RWPE2 (cell line): Measurements from ENCODE around the gene PLPP3.

Source experiments
- ATAC-seq: fragments of 200-7000 bp; cut with Tn5 transposase; 3 replicates; pipeline ENCODE4 v1.9.1; 2021; ENCODE audit warnings: low read depth
- DNase-seq: peaks from one replicate; pipeline ENCODE4 v3.0.0-alpha.2; 2020; ENCODE audit warnings: low spot score
- H3K27ac ChIP-seq: fragments of 450-650 bp; 2 replicates; pipeline ENCODE4 v1.5.1; 2017; ENCODE audit warnings: mild to moderate bottlenecking; ENCODE audit not compliant: poor library complexity, severe bottlenecking
- H3K27me3 ChIP-seq: fragments of 250-450 bp; sonication (Bioruptor Pico); 2 replicates; pipeline ENCODE4 v1.5.1; 2021; ENCODE audit warnings: mild to moderate bottlenecking, moderate library complexity; ENCODE audit not compliant: insufficient read depth, poor library complexity, severe bottlenecking
- H3K36me3 ChIP-seq: fragments of 250-450 bp; sonication (Bioruptor Pico); 2 replicates; pipeline ENCODE4 v1.5.1; 2020; ENCODE audit warnings: low read depth, mild to moderate bottlenecking, moderate library complexity
- H3K4me1 ChIP-seq: fragments of 250-450 bp; sonication (Bioruptor Pico); 2 replicates; pipeline ENCODE4 v1.5.1; 2021; ENCODE audit warnings: mild to moderate bottlenecking, moderate library complexity; ENCODE audit not compliant: insufficient read depth, poor library complexity, severe bottlenecking
- H3K4me3 ChIP-seq: fragments of 250-450 bp; sonication (Bioruptor Pico); 2 replicates; pipeline ENCODE4 v1.5.1; 2021; ENCODE audit warnings: mild to moderate bottlenecking, moderate library complexity; ENCODE audit not compliant: severe bottlenecking
- H3K9me3 ChIP-seq: fragments of 250-450 bp; sonication (Bioruptor Pico); 2 replicates; pipeline ENCODE4 v1.5.1; 2021; ENCODE audit warnings: mild to moderate bottlenecking, moderate library complexity; ENCODE audit not compliant: severe bottlenecking
- TF ChIP-seq, protein P1 (sequence below): fragments of 450-650 bp; IDR thresholded peaks from one replicate; pipeline ENCODE4 v1.5.1; 2017; ENCODE audit warnings: mild to moderate bottlenecking, moderate library complexity; ENCODE audit not compliant: poor library complexity, severe bottlenecking

Gene PLPP3

DNA sequence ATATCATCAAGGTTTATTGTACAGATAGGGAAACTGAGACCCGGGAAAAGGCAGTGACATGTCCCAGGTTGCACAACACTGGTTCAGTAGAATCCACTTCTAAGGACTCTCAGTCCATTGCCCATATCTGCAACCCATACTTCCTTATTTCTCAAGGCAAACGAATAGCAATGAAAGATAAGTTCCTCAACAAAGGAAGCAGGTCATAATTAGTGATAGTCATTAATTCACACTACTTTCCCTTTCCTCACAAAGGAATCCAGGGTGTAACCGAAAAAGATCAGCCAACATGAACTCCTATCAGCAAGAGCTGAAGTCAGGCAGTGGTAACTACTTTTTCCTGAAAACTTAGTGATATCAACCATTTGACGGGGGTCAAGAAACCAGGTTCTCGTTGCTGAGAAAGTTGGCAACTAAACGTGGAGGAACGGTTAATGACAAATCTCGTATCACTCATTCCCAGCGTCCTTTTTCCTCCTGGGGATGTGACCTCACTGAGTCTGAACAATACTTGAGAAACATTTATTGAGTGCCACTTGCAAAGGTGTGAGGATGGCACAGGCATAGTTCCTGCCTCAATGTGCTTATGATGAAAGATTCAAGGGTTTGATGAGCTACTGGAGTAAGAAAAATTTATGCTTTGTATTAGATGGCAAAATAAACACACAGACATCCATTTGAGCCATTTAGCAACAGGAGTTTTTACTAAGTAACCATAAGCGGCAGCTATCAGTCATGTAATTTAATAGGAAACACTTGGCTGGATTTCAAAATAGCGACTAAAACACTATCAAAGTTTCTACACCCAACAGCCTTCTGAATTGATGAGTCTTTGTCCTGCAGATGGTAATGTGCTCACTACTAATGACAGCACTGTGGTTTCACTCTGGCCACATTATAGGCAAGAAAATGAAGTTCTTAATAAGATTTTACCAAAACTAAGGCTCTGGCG lies 82.3 kb downstream of the PLPP3 start:
- H3K9me3 ChIP-seq = no peaks in the 10 kb centered on the region
- DNase-seq (no peak), ATAC-seq (no peak)
- no peaks in the 10 kb centered on the region for H3K4me1 ChIP-seq
- H3K27me3 ChIP-seq = no peaks in the 10 kb centered on the region
- no peak overlapping the region for H3K4me3 ChIP-seq
- TF ChIP-seq, protein P1, sequence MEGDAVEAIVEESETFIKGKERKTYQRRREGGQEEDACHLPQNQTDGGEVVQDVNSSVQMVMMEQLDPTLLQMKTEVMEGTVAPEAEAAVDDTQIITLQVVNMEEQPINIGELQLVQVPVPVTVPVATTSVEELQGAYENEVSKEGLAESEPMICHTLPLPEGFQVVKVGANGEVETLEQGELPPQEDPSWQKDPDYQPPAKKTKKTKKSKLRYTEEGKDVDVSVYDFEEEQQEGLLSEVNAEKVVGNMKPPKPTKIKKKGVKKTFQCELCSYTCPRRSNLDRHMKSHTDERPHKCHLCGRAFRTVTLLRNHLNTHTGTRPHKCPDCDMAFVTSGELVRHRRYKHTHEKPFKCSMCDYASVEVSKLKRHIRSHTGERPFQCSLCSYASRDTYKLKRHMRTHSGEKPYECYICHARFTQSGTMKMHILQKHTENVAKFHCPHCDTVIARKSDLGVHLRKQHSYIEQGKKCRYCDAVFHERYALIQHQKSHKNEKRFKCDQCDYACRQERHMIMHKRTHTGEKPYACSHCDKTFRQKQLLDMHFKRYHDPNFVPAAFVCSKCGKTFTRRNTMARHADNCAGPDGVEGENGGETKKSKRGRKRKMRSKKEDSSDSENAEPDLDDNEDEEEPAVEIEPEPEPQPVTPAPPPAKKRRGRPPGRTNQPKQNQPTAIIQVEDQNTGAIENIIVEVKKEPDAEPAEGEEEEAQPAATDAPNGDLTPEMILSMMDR = no peak
- no peak overlapping the region for H3K27ac ChIP-seq
- no peaks in the 10 kb centered on the region for H3K36me3 ChIP-seq

DNA sequence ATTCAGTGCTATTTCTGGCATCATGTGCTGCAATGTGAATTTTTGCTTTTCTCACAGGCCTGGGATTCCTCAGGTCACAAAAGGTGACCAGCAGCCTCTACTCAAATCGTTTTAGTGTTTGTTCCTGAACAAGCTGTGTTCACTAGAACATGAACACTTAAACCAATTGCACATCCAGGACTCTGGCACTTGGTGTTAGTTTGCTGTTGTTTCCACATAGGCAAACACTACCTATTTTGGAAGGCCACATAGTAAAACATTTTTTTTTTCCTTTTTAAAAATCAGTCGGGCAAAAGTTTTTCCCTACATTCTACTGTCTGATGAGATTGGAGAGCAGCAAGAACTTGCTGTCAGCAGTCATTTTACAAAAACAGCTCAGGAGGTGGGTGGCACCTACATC lies 83.2 kb downstream of the PLPP3 start:
- DNase-seq (no peak), ATAC-seq (no peak)
- TF ChIP-seq, protein P1 = no peak
- Histone ChIP-seq H3K27me3 (no peaks in the 10 kb centered on the region), H3K9me3 (no peaks in the 10 kb centered on the region), H3K4me1 (no peaks in the 10 kb centered on the region), H3K4me3 (no peak overlapping the region), H3K27ac (no peak overlapping the region), H3K36me3 (no peaks in the 10 kb centered on the region)

DNA sequence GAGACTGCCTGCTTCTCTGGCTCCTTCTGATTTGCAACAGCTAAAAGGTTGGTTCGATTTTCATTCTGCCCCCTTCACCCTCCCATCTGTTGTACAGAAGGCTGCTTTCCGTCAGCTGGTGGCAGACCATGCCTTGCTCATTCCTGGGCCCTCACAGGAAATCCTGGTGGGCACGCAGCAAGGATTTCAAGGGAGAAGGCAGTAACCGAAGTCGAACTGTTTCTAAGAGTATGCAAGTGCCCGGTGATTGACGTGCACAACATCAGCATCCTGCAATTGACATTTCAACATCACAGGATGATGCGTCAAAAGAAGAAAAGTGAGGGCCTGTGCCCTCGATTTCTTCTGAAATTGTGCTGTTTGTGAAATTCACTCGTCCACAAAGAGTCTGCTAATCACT lies 83.8 kb downstream of the PLPP3 start:
- Histone ChIP-seq H3K36me3 (no peaks in the 10 kb centered on the region), H3K27me3 (no peaks in the 10 kb centered on the region), H3K27ac (no peak overlapping the region), H3K9me3 (no peaks in the 10 kb centered on the region), H3K4me1 (no peaks in the 10 kb centered on the region), H3K4me3 (no peak overlapping the region)
- DNase-seq (no peak), ATAC-seq (no peak)
- TF ChIP-seq, protein P1 = no peak

DNA sequence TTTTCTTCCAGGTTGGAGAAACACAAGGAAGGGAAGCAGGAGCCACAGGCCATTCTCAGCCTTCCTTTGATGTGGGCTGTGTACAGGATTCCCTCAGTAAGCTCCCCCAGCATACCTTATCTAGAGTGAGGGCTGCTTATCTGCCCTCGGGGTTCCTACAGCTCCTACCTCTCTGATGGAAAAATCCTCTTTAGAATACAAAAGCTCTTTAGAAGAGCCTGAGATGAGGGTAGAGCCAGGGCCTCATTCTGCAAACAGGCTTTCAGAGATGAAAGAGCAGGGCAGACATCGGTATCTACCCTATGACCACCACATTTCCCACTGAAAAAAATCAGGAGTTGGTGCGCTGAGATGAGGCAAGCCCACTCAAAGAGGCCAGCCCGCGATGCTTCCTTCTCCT lies 85.1 kb downstream of the PLPP3 start:
- TF ChIP-seq, protein P1 = no peak
- DNase-seq (no peak), ATAC-seq (no peak)
- Histone ChIP-seq H3K36me3 (no peaks in the 10 kb centered on the region), H3K9me3 (no peaks in the 10 kb centered on the region), H3K4me3 (no peak overlapping the region), H3K27me3 (no peaks in the 10 kb centered on the region), H3K27ac (no peak overlapping the region), H3K4me1 (no peaks in the 10 kb centered on the region)

DNA sequence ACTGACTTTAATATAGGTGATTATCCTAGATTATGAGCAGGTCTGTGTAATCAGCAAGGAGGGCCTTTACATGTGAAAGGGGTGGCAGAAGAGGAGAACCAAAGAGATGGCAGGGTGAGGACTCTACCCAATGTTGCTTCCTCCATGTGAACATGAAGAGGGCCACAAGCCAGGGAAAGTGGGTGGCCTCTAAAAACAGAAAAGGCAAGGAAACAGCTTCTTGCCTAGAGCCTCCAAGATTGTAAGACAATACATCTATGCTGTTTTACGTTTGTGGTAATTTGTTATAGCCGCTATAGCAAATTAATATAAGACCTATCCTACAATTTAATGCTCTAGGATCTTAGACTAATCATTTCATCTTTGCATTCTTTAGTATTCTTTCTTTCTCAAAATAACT lies 85.5 kb downstream of the PLPP3 start:
- no peak for ATAC-seq
- Histone ChIP-seq H3K27me3 (no peaks in the 10 kb centered on the region), H3K9me3 (no peaks in the 10 kb centered on the region), H3K36me3 (no peaks in the 10 kb centered on the region), H3K4me3 (no peak overlapping the region), H3K4me1 (no peaks in the 10 kb centered on the region), H3K27ac (no peak overlapping the region)
- TF ChIP-seq, protein P1 = no peak
- DNase-seq = no peak
